ENCODE results near the gene KRTAP1-4. TPM values are rescaled to one million over a fixed set of nuclear protein-coding genes. Genes with fewer than 3 reads are reported as not detected.
"Not testable (repeated sequence)": the region's sequence is repeated elsewhere in the genome, so short reads cannot be mapped to it uniquely, and the experiment has no call there.

The KRTAP1-4 gene
- total RNA-seq, 1 donor from 2014 or later: not detected

DNA sequence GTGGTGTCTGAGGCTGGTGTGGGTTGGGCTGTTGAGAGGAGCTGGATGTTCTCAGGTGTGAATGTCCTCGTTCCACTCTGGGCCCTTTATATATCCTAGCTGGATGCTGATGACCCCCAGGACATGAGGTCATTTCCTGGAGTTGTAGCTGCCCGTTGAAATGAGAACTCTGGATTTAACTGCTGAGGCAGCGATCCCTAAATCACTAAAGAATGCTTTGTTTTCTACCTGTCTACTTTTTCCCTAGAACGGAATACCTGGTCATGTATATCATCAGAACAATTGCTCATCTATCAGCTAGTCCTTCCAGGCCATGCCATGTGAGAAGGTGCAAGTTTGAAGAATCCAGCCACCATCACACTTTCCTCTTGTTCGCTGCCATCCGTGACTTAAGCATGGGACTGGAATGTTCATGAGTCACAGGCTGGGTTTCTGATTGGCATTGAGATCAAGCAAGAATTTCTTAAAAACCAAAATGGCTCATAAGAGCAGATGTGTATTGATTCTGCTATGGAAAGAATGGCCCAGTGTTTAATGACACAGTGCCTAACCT is 30.1 kb upstream of the KRTAP1-4 start, which contains the start of gene KRTAP2-3:
TSS of gene KRTAP2-3 (minus strand) at position 63 of the 553 bp plus-strand sequence. CDS start 64 bp downstream, outside the sequence.
- Histone ChIP-seq H3K4me1 (no peaks in the 10 kb centered on the region), H3K27me3 (ENCODE audit: low read depth) (peaks cover 28% of the 10 kb centered on the region), H3K4me3 (no peak within 1 kb of the TSS), H3K36me3 (no peaks in the 10 kb centered on the region), H3K9me3 (no peaks in the 10 kb centered on the region), H3K27ac (no peak within 1 kb of the TSS)
- TF ChIP-seq, protein P1, sequence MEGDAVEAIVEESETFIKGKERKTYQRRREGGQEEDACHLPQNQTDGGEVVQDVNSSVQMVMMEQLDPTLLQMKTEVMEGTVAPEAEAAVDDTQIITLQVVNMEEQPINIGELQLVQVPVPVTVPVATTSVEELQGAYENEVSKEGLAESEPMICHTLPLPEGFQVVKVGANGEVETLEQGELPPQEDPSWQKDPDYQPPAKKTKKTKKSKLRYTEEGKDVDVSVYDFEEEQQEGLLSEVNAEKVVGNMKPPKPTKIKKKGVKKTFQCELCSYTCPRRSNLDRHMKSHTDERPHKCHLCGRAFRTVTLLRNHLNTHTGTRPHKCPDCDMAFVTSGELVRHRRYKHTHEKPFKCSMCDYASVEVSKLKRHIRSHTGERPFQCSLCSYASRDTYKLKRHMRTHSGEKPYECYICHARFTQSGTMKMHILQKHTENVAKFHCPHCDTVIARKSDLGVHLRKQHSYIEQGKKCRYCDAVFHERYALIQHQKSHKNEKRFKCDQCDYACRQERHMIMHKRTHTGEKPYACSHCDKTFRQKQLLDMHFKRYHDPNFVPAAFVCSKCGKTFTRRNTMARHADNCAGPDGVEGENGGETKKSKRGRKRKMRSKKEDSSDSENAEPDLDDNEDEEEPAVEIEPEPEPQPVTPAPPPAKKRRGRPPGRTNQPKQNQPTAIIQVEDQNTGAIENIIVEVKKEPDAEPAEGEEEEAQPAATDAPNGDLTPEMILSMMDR (IDR thresholded peaks at IDR 0.05): no peak
- ATAC-seq (no peak), DNase-seq (no peak)
- intact Hi-C loops (cut with DNase I): no loop called here

DNA sequence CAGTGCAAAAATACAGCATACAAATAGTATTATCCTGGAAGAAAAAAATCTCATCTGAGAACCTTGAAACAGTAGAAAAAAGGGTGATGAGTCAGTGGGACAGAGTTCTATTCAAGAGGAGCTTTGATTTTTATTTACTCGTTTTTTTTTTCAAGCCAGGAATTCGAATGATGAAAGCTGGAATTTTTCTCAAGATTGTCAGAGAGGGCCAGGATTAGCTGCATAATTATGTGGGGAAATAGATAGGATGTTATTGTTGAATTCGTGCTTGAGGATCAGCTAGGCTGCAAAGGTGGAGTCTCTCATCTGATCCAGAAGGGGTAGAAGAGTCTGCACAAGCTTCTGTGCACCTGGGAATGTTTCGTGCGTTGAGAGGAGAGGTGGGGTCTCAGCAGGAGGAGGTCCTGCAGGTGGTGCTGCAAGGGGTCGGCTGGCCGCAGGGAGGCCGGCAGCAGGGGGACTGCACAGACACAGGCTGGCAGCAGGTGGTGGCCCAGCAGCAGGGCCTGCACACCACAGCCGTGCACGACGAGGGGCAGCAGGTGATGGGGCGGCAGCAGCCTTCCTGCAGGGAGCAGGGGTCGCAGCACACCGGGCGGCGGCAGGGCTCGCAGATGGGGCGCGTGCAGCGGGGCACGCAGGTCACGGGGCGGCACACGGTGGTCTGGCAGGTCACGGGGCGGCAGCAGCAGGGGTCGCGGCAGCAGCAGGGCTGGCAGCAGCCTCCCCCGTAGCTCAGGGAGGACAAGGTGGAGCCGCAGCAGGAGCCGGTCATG is 29.5 kb upstream of the KRTAP1-4 start:
- H3K9me3 ChIP-seq; H3K36me3 ChIP-seq; ATAC-seq; H3K4me1 ChIP-seq; intact Hi-C loops (cut with DNase I); DNase-seq; H3K4me3 ChIP-seq; H3K27ac ChIP-seq: not testable (repeated sequence)
- H3K27me3 ChIP-seq (ENCODE audit: low read depth): peaks cover 28% of the 10 kb centered on the region

DNA sequence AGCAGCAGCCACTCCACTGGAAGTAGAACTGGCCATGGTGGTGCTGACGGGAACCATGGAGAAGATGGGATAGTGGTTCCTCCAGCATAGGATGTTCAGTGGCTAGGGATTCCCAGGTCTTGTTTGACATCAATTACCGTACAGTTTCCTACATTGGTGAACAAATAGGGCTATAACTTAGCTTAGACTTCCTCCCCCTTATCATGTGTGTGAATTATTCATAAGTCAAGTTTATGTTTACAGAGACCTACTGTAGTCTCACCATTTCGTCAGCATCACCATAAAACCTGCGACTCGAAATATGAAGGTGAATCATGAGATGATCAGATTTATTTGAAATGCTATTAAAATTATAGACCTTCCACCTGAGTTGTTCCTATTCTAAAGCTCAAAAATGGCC is 28.7 kb upstream of the KRTAP1-4 start:
- ATAC-seq: no peak
- intact Hi-C loops (cut with DNase I): no loop called here
- peaks cover 28% of the 10 kb centered on the region for H3K27me3 ChIP-seq (ENCODE audit: low read depth)

DNA sequence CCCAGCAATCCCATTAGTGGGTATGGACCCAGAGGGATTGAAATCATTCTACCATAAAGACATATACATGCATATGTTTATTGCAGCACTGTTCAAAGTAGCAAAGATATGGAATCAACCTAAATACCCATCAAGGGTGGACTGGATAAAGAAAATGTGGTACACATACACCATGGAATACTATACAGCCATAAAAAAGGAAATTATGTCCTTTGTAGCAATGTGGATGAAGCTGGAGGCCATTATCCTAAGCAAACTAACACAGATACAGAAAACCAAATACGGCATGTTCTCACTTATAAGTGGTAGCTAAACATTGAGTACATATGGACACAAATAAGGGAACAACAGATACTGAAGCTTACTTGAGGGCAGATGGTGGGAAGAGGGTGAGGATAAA is 27.6 kb upstream of the KRTAP1-4 start:
- DNase-seq: no peak
- intact Hi-C loops (cut with DNase I): no loop called here

More for the DNA sequence above, 28.7 kb upstream of the KRTAP1-4 start:
- no peaks in the 10 kb centered on the region for H3K36me3 ChIP-seq
- H3K27ac ChIP-seq: no peak overlapping the region
- H3K4me3 ChIP-seq: no peak overlapping the region
- DNase-seq: no peak
- TF ChIP-seq, protein P1 (IDR thresholded peaks at IDR 0.05): no peak
- no peaks in the 10 kb centered on the region for H3K4me1 ChIP-seq
- no peaks in the 10 kb centered on the region for H3K9me3 ChIP-seq

DNA sequence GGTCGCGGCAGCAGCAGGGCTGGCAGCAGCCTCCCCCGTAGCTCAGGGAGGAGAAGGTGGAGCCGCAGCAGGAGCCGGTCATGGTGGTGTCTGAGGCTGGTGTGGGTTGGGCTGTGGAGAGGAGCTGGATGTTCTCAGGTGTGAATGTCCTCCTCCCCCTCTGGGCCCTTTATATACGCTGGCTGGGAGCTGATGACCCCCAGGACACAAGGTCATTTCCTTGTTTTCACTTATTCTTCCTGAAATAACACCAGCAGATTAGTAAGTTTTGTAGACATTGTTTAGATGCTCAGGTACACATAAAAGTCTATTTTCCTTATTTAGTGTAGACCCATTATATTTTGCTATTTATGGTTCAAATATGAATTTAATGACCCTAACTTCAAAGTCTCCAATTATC is 25.1 kb upstream of the KRTAP1-4 start, which contains the start of gene KRTAP2-2:
TSS of gene KRTAP2-2 (minus strand) at position 101 of the 400 bp plus-strand sequence. CDS start at position 82, 19 bp downstream.
- H3K27me3 ChIP-seq (ENCODE audit: low read depth): peaks cover 13% of the 10 kb centered on the region
- H3K9me3 ChIP-seq; H3K36me3 ChIP-seq; H3K4me1 ChIP-seq; H3K4me3 ChIP-seq; DNase-seq; intact Hi-C loops (cut with DNase I); ATAC-seq; H3K27ac ChIP-seq: not testable (repeated sequence)

More for the DNA sequence above, 27.6 kb upstream of the KRTAP1-4 start:
- no peak for ATAC-seq
- Histone ChIP-seq H3K4me1 (no peaks in the 10 kb centered on the region), H3K27me3 (ENCODE audit: low read depth) (peaks cover 28% of the 10 kb centered on the region), H3K36me3 (no peaks in the 10 kb centered on the region), H3K27ac (no peak overlapping the region), H3K4me3 (no peak overlapping the region), H3K9me3 (no peaks in the 10 kb centered on the region)
- TF ChIP-seq, protein P1 (IDR thresholded peaks at IDR 0.05): no peak

DNA sequence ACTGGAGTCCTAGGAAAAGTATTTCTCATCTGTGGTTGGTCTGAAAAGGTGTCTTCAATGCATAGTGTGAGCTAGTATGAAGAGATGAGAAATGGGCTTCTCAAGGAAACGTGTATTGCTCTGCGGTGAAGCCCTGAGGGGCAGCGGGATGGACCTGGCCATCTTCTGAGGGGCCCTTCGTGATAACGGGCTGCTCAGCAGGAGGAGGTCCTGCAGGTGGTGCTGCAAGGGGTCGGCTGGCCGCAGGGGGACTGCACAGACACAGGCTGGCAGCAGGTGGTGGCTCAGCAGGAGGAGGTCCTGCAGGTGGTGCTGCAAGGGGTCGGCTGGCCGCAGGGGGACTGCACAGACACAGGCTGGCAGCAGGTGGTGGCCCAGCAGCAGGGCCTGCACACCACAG is 24.6 kb upstream of the KRTAP1-4 start:
- not testable (repeated sequence) for ATAC-seq

DNA sequence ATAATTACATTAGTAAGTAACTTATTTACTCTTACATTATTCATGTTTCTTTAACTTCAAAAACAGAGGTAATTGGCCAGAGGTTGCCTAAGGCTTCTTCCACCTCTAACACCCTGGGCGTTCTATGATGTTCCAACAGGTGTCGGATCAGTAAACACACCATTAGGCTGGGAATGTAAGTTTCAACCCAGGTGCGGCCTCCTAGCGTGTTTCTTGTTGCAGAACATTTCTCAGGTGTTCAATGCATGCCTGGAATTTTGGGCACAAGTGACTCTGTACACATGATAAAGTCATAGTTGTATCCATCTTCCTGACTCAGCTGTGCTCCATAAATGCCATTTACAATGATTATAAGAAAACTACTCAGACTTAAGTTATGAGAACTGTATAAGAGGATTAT is 24.0 kb upstream of the KRTAP1-4 start:
- ATAC-seq (peak in 1 of 2 donors; percentile 23), DNase-seq (no peak)
- no peaks in the 10 kb centered on the region for H3K4me1 ChIP-seq
- TF ChIP-seq, protein P1 (IDR thresholded peaks at IDR 0.05): no peak
- H3K36me3 ChIP-seq: no peaks in the 10 kb centered on the region
- H3K27ac ChIP-seq: no peak overlapping the region
- intact Hi-C loops (cut with DNase I): no loop called here
- H3K9me3 ChIP-seq: no peaks in the 10 kb centered on the region
- peaks cover 7% of the 10 kb centered on the region for H3K27me3 ChIP-seq (ENCODE audit: low read depth)
- H3K4me3 ChIP-seq: no peak overlapping the region

More for the DNA sequence above, 24.6 kb upstream of the KRTAP1-4 start:
- H3K27ac ChIP-seq; DNase-seq; H3K9me3 ChIP-seq; H3K4me1 ChIP-seq; H3K4me3 ChIP-seq; intact Hi-C loops (cut with DNase I); H3K36me3 ChIP-seq: not testable (repeated sequence)
- peaks cover 12% of the 10 kb centered on the region for H3K27me3 ChIP-seq (ENCODE audit: low read depth)
